Hematopoietic multipotent progenitor cell (in vitro differentiated cells): ENCODE results near the gene RAB3B. TPM values are rescaled to one million over a fixed set of nuclear protein-coding genes. Genes with fewer than 3 reads are reported as not detected.

ENCODE experiments used
- DNase-seq, 3 donors: peaks; one replicate each; pipeline ENCODE4 v3.0.0-alpha.2; 2011 to 2015; ENCODE audit warnings: low read depth in 2 of 3, low spot score in 2 of 3
- total RNA-seq: library from RNA; depleted of rRNA; stranded (reverse); fragments of >200 nt; gene quantifications from one replicate; pipeline ENCODE4 v1.2.3, GENCODE V29; 2012

RAB3B gene
- total RNA-seq, 1 donor, result under 0.01 TPM

GRCh38 chr1:51958824-51959223, 31.7 kb downstream of the RAB3B start:
- no peak for DNase-seq

GRCh38 chr1:51957618-51958017, 32.9 kb downstream of the RAB3B start:
- no peak for DNase-seq

GRCh38 chr1:51956528-51957509, 33.7 kb downstream of the RAB3B start:
- DNase-seq, result no peak

- DNase-seq, result no peak
These were observed 34.5 kb downstream of the RAB3B start for GRCh38 chr1:51955797-51956527.

- DNase-seq, result no peak
These were observed 35.7 kb downstream of the RAB3B start for GRCh38 chr1:51954783-51955182.

- DNase-seq, result no peak
These were observed 37.4 kb downstream of the RAB3B start for GRCh38 chr1:51953079-51953478.

GRCh38 chr1:51952638-51953037, 37.9 kb downstream of the RAB3B start:
- DNase-seq, result no peak

GRCh38 chr1:51950701-51951100, 39.8 kb downstream of the RAB3B start:
- no peak for DNase-seq

GRCh38 chr1:51949014-51949702, 41.3 kb downstream of the RAB3B start:
- no peak for DNase-seq

- DNase-seq, result no peak
These were observed 42.0 kb downstream of the RAB3B start for GRCh38 chr1:51948491-51948915.

- DNase-seq, result no peak
These were observed 44.2 kb downstream of the RAB3B start for GRCh38 chr1:51946300-51946699.

- DNase-seq, result no peak
These were observed 44.9 kb downstream of the RAB3B start for GRCh38 chr1:51945591-51945990.

- no peak for DNase-seq
These were observed 48.2 kb downstream of the RAB3B start for GRCh38 chr1:51942281-51942680.

- no peak for DNase-seq
These were observed 49.0 kb downstream of the RAB3B start for GRCh38 chr1:51941528-51941927.

GRCh38 chr1:51937112-51937511, 53.4 kb downstream of the RAB3B start:
- DNase-seq, result no peak

- DNase-seq, result no peak
These were observed 54.0 kb downstream of the RAB3B start for GRCh38 chr1:51936531-51936930.

- no peak for DNase-seq
These were observed 57.2 kb downstream of the RAB3B start for GRCh38 chr1:51933344-51933743.

- no peak for DNase-seq
These were observed 60.2 kb downstream of the RAB3B start for GRCh38 chr1:51930329-51930728.

GRCh38 chr1:51928896-51929295, 61.6 kb downstream of the RAB3B start:
- DNase-seq, result no peak

GRCh38 chr1:51927029-51927428, 63.5 kb downstream of the RAB3B start:
- DNase-seq, result no peak

- peak in 2 of 3 donors; percentile 5 to 9 for DNase-seq
These were observed 64.2 kb downstream of the RAB3B start for GRCh38 chr1:51926171-51926812.
